K562 treated with DMSO at 1 percent for 48 hours (cell line): ENCODE data around the gene ZNF30. TPM values are rescaled to one million over a fixed set of nuclear protein-coding genes. Genes with fewer than 3 reads are reported as not detected.

Experiments
- total RNA-seq: library from RNA; unstranded; fragments of 300-600 nt; gene quantifications from 2 replicates; pipeline ENCODE4 v1.2.3, GENCODE V29; 2022; ENCODE audit warnings: low replicate concordance; ENCODE audit errors: extremely low read depth

The ZNF30 gene
- total RNA-seq = not detected in 2 replicates

DNA sequence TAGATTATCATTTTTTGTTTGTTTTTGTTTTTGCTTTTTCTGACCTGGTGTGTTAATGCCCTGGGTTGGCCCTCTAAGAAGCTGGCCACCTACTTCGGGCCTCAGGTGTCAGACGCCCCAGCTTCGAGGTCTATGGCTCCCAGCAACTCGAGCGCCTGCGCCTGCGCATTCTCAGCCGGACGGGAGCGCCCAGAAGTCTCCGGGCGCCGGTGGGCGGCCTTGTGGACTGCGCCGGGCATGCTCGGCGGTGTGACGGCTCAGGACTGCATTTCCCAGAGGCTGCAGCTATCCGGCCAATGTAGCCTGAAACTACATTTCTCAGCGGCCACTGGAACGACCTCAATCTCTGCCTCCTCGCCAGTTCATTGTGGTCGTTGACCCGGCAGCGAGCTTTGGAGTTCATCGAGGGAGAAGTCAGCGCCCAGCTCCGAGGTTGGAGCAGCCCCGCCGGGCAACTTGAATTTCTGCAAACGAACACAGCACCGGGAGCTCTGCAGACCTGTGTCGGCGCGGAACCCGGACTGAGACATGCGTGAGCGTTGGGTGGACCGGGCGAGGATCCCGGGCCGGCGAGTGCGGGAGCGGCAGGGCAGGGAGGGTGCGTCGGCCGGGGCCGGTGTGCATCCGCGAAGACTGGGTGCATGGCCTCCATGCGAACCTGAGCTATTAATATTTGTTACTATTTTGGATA is at the start of gene ZNF30:
TSS of gene ZNF30 (plus strand) at position 219 of the 691 bp plus-strand sequence. CDS start 3,045 bp downstream, outside the sequence.

DNA sequence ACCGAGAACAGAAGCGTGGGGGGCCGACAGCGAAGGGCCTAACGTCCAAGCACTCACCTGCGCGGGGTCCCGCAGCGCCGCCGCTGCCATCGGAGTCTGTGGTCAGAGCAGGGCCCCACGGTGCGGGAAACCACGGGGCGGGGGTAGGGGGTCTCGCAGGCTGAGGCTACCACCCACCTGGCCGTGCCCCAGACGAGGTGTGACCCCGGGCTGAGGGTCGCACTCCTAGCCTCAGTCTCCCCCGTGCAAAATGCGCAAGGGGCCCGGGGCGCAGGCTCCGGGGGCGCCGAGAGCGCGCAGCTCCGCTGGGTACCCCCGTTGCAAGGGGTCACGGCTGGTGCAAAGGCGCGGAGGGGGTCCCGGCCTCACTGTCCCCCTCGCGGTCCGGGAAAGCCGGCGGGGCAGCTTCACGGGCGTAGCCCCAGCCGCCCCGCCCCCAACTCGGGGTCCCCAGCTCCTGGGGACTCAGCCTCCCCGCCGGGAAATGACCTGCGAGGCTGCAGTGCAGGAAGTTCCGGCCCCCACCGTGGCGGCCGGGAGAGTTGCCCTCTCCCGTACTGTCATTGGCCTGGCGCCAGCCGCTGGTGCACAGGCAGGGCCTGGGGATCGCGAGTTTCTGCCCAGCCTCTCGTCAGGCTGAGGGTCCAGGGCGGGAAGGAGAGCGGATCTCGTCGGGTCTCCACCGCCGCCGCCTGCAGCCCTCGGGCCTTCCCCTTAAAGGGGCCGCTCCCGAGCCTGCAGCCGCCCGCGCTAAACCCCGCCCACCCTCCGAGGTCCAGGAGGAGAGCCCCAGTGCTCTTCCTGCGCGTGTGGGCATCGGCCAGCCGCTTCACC is 37.1 kb downstream of the ZNF30 start, which contains the start of gene ZNF792:
TSS of gene ZNF792 (minus strand) at position 657 of the 834 bp plus-strand sequence. CDS start at position 90, 567 bp downstream.

Other genes with a start within 250 kb of the ZNF30 start
- gene SCGB2B2, start 249.7 kb upstream of the ZNF30 start, total RNA-seq = not detected in 2 replicates
- not detected in 2 replicates for gene ZNF302, start 249.2 kb upstream of the ZNF30 start, total RNA-seq
- not detected in 2 replicates for gene ZNF181, start 192.7 kb upstream of the ZNF30 start, total RNA-seq
- gene ZNF599, start 153.7 kb upstream of the ZNF30 start, total RNA-seq = not detected in 2 replicates
- not detected in 2 replicates for gene ZNF792, start 37.3 kb downstream of the ZNF30 start, total RNA-seq
- not detected in 2 replicates for gene GRAMD1A, start 73.4 kb downstream of the ZNF30 start, total RNA-seq
- not detected in 2 replicates for gene SCN1B, start 103.6 kb downstream of the ZNF30 start, total RNA-seq
- not detected in 2 replicates for gene HPN, start 114.8 kb downstream of the ZNF30 start, total RNA-seq
- gene FXYD3, start 188.9 kb downstream of the ZNF30 start, total RNA-seq = not detected in 2 replicates
- not detected in 2 replicates for gene LGI4, start 208.2 kb downstream of the ZNF30 start, total RNA-seq
- gene FXYD1, start 211.9 kb downstream of the ZNF30 start, total RNA-seq = not detected in 2 replicates
- not detected in 2 replicates for gene FXYD7, start 216.4 kb downstream of the ZNF30 start, total RNA-seq
- gene FXYD5, start 227.8 kb downstream of the ZNF30 start, total RNA-seq = 359 TPM in 1 of 2 replicates, not detected in the other